Osteoblast (primary cell): ENCODE data around the gene GINS1. TPM values are rescaled to one million over a fixed set of nuclear protein-coding genes. Genes with fewer than 3 reads are reported as not detected.

Source experiments
- DNase-seq: peaks from one replicate; pipeline ENCODE4 v3.0.0; 2011; ENCODE audit warnings: low spot score, mixed read lengths; ENCODE audit not compliant: insufficient read length; ENCODE audit errors: missing footprints
- H2AFZ ChIP-seq: 2 replicates; pipeline ENCODE4 v1.6.0; 2011; ENCODE audit warnings: mild to moderate bottlenecking, low read length
- H3K27ac ChIP-seq: 2 replicates; pipeline ENCODE4 v1.5.1; 2011; ENCODE audit warnings: mild to moderate bottlenecking, low read depth, low read length, moderate library complexity
- H3K27me3 ChIP-seq: 2 replicates; pipeline ENCODE4 v1.6.0; 2012; ENCODE audit warnings: mild to moderate bottlenecking, control low read depth, inconsistent platforms, low read length, moderate library complexity; ENCODE audit not compliant: insufficient read depth
- H3K36me3 ChIP-seq: 2 replicates; pipeline ENCODE4 v1.5.1; 2011; ENCODE audit warnings: mild to moderate bottlenecking, low read length, control low read depth, moderate library complexity; ENCODE audit not compliant: insufficient read depth
- H3K4me1 ChIP-seq: 2 replicates; pipeline ENCODE4 v1.5.1; 2011; ENCODE audit warnings: mild to moderate bottlenecking, low read length, control low read depth, moderate library complexity; ENCODE audit not compliant: insufficient read depth
- H3K4me2 ChIP-seq: 2 replicates; pipeline ENCODE4 v1.6.0; 2011; ENCODE audit warnings: mild to moderate bottlenecking, low read length; ENCODE audit not compliant: insufficient read depth
- H3K4me3 ChIP-seq: fragments of 200-600 bp; sonication (generic); 3 replicates; pipeline ENCODE4 v1.5.1; 2012; ENCODE audit warnings: mild to moderate bottlenecking, low read length, inconsistent platforms; ENCODE audit not compliant: insufficient read depth
- H3K79me2 ChIP-seq: 2 replicates; pipeline ENCODE4 v1.6.0; 2012; ENCODE audit warnings: mild to moderate bottlenecking, low read length, control low read depth, inconsistent platforms; ENCODE audit not compliant: insufficient read depth
- H3K9me3 ChIP-seq: 2 replicates; pipeline ENCODE4 v1.5.1; 2011; ENCODE audit warnings: low read depth, low read length, control low read depth
- H4K20me1 ChIP-seq: 2 replicates; pipeline ENCODE4 v1.6.0; 2012; ENCODE audit warnings: mild to moderate bottlenecking, low read length, control low read depth; ENCODE audit not compliant: insufficient read depth
- total RNA-seq: library from RNA; depleted of rRNA; stranded (reverse); fragments of >200 nt; gene quantifications from 2 replicates; pipeline ENCODE4 v1.2.3, GENCODE V29; 2012
- TF ChIP-seq, protein P1 (sequence below): IDR thresholded peaks from 2 replicates; pipeline ENCODE4 v1.5.1; 2011; ENCODE audit warnings: mild to moderate bottlenecking, low read depth, low read length, moderate library complexity; ENCODE audit errors: extremely low read depth

GINS1 gene
- total RNA-seq, 1 donor: 2.2 TPM

GRCh38 chr20:25491446-25492038 lies 84.1 kb downstream of the GINS1 start:
- H3K27me3 ChIP-seq: no peaks in the 10 kb centered on the region
- H3K4me1 ChIP-seq: no peaks in the 10 kb centered on the region
- H3K27ac ChIP-seq: no peak overlapping the region
- no peaks in the 10 kb centered on the region for H3K9me3 ChIP-seq
- no peak overlapping the region for H3K4me3 ChIP-seq
- peaks cover 13% of the 10 kb centered on the region for H3K36me3 ChIP-seq
- H2AFZ ChIP-seq: no peak overlapping the region
- no peaks in the 10 kb centered on the region for H4K20me1 ChIP-seq
- peak; percentile 82 for DNase-seq
- H3K79me2 ChIP-seq: no peaks in the 10 kb centered on the region
- no peak overlapping the region for H3K4me2 ChIP-seq
- TF ChIP-seq, protein P1, sequence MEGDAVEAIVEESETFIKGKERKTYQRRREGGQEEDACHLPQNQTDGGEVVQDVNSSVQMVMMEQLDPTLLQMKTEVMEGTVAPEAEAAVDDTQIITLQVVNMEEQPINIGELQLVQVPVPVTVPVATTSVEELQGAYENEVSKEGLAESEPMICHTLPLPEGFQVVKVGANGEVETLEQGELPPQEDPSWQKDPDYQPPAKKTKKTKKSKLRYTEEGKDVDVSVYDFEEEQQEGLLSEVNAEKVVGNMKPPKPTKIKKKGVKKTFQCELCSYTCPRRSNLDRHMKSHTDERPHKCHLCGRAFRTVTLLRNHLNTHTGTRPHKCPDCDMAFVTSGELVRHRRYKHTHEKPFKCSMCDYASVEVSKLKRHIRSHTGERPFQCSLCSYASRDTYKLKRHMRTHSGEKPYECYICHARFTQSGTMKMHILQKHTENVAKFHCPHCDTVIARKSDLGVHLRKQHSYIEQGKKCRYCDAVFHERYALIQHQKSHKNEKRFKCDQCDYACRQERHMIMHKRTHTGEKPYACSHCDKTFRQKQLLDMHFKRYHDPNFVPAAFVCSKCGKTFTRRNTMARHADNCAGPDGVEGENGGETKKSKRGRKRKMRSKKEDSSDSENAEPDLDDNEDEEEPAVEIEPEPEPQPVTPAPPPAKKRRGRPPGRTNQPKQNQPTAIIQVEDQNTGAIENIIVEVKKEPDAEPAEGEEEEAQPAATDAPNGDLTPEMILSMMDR: no peak

DNA sequence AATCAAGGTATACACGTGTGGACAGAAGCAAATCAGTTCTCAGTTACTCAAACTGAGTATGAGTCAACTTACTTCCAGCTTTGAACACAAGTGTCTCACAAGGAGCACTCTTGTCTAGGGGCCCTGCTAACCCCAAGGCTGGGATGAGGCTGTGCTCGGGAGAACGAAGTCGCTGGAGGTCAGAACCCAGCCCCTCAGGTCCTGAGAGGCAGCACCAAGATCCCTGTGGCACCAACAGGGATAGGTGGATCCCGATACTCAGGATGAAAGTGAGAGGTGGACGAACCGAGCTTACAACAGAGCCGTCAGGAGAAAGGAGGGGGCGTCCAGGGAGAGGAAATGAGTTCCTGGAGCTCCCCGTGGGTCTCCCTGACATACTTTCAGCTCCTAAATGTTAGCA lies 85.7 kb downstream of the GINS1 start:
- Histone ChIP-seq H4K20me1 (no peaks in the 10 kb centered on the region), H3K27ac (no peak overlapping the region), H2AFZ (no peak overlapping the region), H3K9me3 (no peaks in the 10 kb centered on the region), H3K4me3 (no peak overlapping the region), H3K4me1 (no peaks in the 10 kb centered on the region), H3K36me3 (peaks cover 8% of the 10 kb centered on the region), H3K79me2 (no peaks in the 10 kb centered on the region), H3K27me3 (no peaks in the 10 kb centered on the region), H3K4me2 (no peak overlapping the region)
- no peak for DNase-seq
- TF ChIP-seq, protein P1: no peak

DNA sequence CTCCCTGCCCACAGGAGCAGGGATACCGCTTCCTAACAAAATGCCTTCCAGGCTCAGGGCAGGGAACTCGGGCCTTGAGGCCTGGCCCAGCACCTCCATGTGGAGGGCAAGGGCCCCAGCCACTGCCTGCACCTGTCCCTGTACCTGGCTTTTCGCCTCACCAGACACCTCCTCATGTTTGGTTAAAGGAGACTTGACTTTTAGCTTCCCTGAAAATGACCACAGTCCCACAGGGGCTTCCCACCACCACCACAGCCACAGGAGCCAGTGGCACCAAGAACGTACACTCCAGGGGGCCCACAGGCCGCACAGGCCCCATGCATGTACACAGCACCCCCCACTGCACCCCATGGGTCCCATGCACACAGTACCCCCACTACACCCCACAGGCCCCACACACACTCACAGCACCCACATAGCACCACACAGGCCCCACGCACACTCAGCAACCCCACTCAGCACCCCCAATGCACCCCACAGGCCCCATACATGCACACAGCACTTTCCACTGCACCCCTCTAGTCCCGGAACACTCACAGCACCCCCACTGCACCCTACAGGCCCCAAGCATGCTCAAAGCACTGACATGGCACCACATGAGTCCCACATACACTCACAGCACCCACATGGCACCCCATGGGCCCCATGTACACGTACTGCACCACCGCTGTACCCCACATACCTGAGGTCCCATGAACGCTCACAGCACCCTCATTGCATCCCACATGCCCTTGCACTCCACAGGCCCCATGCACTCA lies 86.5 kb downstream of the GINS1 start:
- TF ChIP-seq, protein P1: no peak
- Histone ChIP-seq H3K4me1 (no peaks in the 10 kb centered on the region), H3K4me3 (no peak overlapping the region), H2AFZ (no peak overlapping the region), H3K36me3 (peaks cover 2% of the 10 kb centered on the region), H4K20me1 (no peaks in the 10 kb centered on the region), H3K27ac (no peak overlapping the region), H3K27me3 (no peaks in the 10 kb centered on the region), H3K79me2 (no peaks in the 10 kb centered on the region), H3K9me3 (no peaks in the 10 kb centered on the region), H3K4me2 (no peak overlapping the region)
- no peak for DNase-seq

GRCh38 chr20:25494506-25495188 lies 87.2 kb downstream of the GINS1 start:
- Histone ChIP-seq H4K20me1 (no peaks in the 10 kb centered on the region), H3K27ac (no peak overlapping the region), H3K27me3 (no peaks in the 10 kb centered on the region), H3K79me2 (no peaks in the 10 kb centered on the region), H2AFZ (no peak overlapping the region), H3K4me1 (no peaks in the 10 kb centered on the region), H3K36me3 (no peaks in the 10 kb centered on the region), H3K9me3 (no peaks in the 10 kb centered on the region), H3K4me2 (no peak overlapping the region), H3K4me3 (no peak overlapping the region)
- TF ChIP-seq, protein P1: no peak
- DNase-seq: no peak
